Cerebellar cortex (tissue), 1 donor: ENCODE data around the gene RSRC1.
"Not testable (repeated sequence)": the region's sequence is repeated elsewhere in the genome, so short reads cannot be mapped to it uniquely, and the experiment has no call there.

Experiments
- DNase-seq: peaks from one replicate; pipeline ENCODE4 v3.0.0-alpha.2; 2015; ENCODE audit warnings: low spot score

Gene RSRC1

DNA sequence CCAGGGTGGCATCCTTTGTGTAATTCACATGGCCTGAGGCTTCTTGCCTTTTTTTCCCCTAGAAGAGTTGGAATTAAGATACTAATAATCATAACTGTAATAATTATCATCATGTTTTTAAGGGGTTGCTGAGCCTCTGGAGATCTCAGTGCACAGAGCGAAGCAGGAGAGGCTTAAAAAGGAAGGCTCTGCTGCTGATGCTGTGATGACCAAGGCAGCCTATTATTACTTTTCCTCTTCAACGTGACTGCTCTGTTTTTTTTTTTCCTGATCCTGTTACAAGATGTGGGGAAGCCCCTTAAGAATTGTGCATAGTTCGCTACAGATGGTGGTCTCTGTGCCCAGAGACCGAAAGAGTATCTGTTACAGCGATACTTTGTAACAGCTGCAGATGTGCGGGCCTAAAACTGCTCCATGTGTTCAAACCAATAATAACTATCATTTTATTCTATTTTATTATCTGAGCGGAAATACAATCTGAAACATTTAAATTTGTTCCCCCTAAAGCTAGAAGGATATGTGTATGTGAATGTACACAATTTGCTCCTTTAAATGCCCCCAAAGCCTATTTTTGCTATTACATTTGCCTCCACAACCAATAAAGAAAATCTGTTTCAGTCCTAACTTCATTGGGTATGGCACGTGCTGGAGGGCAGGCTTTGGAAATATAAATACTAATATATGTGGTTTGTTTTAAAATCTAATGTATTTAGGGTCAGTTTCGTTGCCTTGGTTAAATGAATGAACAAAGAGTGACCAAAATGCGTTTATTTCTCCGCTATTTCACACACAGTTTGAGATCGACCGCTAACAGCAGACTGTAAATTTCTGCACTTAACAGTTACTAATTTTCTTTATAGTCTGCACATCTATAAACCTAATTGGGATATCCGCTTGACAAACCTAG is 8.3 kb upstream of the RSRC1 start:
- DNase-seq, result no peak

DNA sequence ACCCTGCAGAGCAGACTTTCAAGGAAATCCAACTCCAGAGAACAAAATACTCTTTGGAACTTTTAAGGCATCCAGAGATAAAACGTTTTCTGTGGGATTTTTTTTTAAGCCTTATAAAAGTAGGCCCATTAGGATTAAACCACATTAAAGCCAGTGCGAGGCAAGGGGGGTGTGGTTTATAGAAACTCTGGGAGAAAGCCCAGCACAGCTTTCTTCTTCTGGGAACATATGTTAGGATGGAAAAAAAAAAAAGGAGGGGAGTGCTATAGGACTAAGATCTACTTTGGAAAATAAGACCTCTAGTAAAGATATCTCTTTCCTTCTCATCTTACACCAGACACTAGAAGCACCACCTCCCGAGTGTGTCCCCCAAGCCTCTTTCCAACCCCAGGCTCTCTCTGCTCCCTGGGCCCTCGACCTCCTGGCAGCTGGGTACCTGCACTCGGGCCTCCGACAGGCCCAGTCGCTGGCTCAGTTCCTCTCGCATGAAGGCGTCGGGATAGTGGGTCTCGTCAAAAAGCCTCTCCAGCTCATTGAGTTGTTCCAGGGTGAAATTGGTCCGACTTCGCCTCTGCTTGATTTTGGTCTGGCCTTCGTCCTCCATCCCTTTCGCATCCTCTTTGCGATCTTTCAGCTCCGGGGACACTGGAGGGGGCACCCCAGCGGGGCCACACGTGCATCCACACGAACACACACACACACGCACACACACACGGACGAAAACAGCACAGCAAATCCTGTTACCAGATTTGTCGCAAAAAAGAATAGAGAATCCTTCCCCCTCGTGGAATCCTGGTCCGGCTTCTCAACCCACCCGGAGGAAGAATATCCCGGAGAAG is 7.4 kb upstream of the RSRC1 start:
- DNase-seq, result no peak

DNA sequence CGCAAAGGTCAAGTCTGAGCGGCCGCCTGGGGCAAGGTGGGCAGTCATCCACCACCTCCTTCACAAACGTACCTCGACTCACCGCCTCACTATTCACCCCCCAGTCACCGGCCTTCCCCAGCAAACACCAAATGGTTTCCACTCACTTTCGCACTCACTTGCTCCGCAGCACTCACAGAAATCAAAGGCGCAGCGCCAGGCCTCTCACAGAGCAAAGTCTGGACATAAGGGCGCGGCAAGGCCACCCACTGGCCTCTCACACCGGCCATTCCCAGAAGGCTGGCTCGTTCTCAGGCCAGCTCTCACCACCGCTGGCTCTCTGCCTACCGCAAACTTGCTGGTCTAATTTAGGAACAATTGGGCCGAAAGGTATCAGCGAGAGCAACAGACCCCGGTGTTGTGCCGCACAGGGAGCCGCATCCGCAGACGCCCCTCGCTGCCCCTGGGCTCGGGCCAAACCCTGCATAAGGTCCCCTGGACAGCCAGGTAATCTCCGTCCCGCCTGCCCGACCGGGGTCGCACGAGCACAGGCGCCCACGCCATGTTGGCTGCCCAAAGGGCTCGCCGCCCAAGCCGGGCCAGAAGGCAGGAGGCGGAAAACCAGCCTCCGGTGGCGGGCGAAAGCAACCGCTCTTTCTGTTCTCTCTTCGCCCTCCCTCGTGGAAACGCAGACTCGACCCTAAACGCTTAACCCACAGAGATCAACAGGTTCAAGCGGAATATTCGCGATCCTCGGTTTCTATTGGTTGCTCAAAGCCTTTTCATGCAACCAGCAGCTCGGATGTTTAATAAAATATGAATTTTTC is 6.6 kb upstream of the RSRC1 start:
- no peak for DNase-seq

DNA sequence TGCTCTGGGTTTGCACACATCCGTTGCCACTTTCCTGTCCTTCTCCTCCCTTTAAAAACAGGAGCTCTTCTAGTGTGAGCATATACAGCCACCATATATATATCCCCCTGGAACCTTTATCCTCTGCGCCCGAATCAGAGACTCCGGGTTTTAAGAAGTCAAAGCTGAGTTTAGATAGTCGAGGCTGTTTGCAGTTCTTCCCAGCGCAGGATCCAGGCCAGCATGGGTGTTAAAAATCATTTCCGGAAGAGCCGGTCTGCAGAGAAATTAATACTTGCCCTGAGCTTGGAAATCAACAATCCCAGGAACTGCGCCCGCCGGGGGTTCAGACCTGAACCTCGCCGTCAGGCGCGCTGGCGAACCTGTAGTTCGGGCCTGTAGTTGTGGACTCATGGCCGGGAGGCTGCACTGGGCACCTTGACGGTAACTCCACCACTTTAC is 6.0 kb upstream of the RSRC1 start:
- no peak for DNase-seq

DNA sequence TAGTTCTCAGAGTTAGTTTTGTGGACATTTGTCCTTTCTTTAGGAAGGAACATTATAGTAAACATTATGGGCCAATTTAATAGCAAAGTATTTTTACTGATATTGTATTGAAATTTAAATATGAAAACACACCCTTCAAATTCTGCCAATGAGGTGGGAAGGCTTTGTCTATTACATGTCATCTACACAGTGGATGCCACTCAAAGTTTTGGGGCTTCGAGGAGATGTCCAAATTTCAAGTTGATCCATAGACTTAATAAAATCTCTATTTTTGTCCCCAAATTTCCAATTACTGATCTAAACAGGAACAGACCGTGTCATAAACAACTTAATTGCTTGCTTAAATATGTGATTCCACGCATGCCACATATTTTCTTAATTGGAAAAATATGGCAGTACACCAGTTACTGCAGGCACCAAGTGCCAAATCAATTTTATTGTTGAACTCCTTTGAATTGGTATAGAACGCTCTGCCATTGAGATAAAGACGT is 5.4 kb upstream of the RSRC1 start:
- DNase-seq, result no peak

DNA sequence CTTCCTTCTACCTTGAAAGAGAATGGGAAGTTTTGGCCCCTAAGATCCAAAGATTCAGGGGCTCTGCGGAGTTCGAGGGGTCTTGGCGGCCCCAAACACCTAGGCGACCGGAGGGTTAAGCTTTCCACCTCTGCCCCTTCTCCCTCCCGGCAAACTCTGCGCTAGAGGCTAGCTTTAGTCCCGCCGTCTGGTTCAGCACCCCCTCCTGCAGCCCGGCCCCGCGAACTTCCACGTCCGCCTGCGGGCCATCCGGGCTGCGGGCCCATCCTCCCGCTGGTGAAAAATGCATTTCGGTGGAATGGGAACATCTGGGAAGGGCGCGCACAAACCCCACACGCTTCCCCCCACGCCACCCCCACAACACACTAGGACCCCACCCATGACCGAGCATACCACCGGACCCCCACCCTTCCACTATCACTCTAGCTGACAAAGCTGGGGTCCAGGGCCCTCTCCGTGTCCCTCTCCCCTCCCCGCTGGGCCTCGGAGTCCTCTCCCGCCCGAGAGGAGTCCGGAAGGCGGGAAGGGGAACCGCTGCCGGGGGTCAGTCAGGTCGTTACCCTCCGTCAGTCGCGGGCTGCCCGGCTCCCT is 4.7 kb upstream of the RSRC1 start:
- DNase-seq, result no peak

DNA sequence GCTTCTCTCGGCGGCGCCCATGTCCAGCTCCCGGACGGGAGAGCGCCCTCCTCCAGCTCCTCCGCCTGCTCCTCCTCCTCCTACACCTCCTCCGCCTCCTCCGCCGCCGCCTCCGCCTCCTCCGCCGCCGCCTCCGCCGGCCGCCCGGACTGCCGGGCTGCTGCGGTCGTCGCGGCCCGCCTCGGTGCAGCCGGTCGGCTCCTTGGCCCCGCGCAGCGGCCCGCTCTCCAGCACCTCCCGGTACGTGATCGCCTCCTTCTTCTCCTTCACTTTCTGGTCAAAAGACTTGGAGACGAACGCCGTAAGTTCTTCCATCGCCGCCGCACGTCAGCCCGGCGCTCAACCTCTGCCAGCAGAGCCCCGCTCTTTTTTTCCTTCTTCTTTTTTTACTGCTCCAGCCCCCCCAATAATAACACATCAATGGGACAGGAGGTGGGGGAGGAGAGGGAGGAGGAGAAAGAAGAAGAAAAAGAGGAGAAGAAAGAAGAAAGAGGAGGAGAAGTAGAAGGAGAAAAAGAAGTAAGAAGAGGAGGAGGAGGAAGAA is 4.1 kb upstream of the RSRC1 start:
- no peak for DNase-seq

DNA sequence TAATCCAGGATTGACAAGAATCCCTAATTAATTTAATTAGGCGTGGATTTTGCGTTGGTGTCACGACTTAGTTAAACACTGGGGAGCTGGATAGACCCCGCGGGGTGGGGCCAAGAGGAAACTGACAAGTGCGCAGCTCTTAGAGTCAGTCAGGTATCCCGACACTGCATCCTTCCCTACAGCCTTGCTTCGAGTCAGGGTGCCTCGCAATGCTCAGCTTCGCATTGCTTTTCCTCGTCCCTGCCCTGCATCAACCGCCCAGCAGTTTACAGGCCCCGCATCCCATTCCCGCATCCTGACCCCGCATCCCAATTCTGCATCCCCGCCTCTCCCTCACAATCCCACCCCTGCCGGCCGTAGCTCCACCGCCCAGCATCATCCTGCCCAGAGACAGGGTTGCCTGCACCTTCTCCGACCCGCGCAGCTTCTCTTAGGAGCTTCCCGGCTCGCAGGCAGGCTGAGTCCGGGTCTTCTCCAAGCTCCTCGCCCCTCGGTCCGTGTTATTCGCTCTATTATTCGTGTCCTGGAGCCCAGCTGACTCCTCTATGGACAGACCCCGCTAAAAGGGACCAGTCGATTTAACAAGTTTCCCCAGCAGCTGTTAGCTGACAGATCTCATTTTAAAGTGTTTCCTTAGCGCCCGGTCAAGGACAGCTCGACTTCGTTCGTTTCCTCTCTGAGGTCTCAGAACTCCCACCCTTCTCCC is 3.0 kb upstream of the RSRC1 start:
- DNase-seq, result peak; percentile 53

DNA sequence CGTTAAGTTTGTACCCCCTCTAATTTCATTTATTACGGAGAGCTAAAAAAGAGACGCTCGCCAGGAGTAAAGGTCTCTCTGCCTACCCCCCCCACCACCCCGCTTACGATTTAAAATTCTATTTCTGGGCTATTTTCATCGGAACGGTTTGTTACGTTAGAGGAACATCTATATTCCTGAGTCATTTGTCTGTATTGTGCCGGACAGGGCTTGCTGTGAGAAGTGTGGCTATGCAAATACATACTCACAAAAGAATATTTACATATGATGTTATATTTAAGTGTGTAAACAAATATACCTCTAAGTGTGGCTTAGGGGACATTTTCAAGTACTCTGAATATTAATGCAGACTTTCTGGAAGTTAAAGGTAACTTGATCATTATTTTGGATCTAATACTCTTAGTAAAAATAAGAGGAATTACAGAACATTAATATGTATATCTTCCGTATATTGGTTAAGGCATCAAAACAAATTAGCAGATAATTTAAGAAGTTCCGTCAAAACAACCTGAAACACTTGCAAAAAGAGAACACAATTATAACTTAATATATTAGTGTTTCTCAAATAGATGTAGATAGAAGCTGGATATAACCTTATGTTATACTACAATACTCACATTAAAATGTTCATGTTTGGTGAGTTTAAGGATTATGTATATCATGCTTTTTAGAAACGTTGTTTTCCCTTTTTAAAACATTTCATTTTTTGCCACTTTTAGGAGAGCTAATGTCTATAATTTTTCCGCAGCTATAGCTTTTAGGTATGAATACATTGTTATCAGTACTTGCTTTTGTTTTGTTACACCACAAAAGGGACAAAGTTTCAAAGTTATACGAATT is 2.1 kb upstream of the RSRC1 start:
- DNase-seq, result no peak

DNA sequence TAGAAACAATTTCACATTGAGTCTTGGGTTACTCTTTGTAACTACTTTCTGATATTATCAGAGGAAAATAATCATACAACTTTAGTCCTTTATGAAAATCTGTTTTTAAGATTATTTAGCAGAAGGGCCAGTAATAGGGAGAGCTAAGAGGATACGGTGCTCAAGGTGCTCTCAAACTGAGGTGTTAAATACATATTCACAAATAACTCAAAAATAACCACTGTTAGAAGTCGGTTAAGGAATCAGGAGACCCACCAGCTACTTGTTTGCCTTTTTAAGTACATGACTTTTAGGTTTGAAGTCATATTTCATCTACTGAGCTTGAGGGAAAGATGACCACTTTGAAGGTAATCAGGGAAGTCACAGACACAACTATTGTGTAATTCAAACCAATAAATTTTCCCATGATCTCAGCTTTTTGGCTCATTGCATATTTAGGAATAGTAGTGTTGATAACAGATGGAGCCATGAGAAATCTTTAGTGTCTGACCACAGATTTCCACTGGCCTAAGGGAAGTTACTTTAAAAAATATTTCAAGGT is 1.4 kb upstream of the RSRC1 start:
- no peak for DNase-seq

DNA sequence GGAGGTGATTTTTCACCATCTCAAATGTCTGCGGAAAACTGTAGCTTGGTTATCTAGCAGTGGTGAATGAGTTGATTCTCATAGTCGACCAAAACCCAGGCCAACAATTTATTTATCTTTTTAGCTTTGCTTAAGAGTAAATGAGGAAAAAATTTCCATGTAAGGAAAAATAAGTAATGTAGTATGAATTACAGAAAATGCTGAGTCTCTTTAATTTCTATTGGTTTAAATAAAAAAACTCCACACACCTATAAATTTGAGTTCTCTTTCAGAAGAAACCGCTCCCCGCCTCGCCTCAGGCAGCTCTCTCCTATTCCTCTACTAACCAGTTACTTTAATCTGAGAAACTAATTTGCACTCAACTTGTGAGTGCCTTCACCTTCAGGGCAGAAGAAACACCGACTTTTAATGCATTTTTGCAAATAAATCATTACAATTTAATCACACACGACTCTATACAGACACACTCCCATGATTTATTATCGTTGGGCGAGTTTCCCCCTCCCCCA is 540 bp upstream of the RSRC1 start:
- no peak for DNase-seq

DNA sequence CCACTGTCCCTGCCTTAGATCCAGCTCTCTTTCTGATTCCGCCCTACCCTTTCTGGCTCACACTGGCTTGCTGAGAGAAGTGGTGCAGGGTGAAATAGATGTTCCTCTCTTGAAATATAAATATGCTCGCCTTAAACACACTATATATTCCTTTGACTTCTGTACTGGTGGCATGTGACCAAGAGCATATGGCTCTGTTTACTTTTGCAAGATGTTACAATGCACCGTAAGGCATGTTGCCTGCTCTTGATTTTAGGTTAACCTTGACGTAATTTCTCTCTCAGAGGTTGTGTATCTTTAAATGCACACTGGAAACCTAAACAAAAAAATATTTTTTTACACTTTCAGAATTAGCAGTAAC is 749 bp downstream of the RSRC1 start:
- DNase-seq, result no peak

DNA sequence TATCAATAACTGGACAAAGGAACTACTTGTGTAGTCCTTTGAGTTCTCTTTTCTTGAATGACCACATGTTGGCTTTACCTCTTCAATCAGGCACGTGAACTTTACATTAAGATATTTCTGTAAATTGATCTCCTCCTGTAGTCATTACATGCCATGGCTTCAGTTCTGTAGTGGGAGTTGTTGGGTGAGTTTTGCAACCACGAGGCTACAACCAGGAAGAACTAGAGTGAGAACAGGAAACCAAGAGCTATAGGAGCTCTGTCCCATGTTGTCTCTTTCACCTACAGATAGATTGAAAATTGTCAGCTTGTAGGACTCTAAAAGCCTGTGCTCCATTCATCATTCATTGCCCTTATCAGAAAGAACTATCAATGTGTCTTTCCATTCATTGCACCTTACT is 2.0 kb downstream of the RSRC1 start:
- no peak for DNase-seq

DNA sequence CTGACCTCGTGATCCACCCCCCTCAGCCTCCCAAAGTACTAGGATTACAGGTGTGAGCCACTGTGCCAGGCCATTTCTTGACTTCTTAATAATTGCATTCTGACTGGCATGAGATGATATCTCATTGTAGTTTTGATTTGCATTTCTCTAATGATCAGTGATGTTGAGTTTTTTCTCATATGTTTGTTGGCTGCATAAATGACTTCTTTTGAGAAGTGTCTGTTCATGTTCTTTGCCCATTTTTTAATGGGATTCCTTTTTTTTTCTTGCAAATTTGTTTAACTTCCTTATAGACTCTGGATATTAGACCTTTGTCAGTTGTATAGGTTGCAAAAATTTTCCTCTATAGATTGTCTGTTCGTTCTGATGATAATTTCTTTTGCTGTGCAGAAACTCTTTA is 3.7 kb downstream of the RSRC1 start:
- DNase-seq, result not testable (repeated sequence)

DNA sequence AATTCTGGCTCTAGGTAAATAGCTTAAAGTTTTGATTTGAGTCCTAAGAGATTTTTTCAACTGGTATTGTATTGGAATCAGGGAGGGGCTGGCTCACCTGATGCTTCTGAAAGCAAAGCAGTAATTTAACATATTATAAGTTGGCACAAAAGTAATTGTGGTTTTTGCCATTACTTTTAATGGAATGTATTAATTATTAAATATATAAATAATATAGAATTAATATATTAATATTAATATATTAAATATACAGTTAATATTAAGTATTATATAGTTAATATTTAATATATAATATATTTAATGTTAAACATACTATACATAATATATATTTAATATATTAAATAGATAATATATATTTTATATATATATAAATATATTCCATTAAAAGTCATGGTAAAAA is 10.4 kb downstream of the RSRC1 start:
- no peak for DNase-seq

DNA sequence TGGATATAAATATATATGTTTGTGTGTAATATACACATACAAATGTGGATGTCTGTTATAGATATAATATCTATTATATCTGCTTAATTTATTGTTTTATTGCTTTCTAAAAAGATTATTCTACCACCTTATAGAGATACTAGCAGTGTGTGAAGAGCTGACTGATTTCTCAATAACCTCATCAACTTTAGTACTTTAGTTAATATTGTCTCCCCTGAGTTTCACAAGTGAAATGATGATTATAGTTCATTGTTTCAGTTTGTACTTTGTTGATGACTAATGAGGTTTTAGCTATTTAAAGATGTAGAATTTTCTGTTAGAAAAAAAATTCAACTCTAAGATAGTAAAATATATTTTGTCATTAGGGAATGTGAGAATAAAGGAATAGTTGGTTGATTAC is 11.4 kb downstream of the RSRC1 start:
- no peak for DNase-seq

DNA sequence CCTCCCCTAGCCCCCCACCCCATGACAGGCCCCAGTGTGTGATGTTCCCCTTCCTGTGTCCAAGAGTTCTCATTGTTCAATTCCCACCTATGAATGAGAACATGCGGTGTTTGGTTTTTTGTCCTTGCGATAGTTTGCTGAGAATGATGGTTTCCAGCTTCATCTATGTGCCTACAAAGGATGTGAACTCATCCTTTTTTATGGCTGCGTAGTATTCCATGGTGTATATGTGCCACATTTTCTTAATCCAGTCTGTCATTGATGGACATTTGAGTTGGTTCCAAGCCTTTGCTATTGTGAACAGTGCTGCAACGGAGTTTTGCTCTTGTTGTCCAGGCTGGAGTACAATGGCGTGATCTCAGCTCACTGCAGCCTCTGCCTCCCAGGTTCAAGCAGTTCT is 12.8 kb downstream of the RSRC1 start:
- not testable (repeated sequence) for DNase-seq

DNA sequence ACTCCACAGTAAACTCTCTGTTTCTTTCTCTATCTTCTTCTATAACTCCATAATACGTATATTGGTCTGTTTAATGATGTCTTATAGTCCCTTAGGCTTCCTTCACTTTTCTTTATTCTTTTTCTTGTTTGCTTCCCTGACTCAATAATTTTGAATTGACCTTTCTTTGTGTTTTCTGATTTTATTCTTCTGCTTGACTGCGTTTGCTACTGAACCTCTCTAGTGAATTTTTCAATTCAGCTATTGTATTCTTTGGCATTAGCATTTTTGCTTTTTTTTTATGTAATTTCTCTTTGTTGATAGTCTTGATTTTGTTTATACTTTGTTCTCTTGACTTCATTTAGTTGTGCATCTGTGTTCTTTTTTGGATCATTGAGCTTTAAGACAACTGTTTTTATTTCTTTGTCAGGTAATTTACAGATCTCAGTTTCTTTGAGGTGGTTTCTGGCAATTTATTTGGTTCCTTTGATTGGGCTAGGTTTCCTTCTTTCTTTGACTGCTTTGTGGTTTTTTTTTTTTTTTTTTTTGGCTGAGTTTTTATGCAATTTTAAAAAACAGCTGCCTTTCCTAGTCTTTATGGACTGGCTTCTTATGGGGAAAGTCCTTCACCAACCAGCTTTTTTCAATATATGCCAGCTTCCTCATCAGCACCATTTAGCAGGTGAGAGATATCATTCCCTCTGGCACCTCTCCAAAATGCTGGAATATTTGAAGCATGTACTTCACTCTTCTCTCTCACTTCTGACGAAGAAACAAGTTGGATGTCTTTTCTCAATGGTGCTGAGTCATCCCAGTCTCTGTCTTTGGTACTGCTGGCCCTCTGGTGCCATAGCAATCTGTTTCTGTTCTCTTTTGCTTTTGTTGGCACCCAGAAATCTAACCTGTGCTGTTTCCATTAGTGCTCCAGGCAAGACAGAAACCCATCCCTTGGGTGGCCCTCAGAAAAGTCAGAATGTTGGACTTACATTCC is 17.6 kb downstream of the RSRC1 start:
- DNase-seq, result no peak
